ENCODE data around the gene CBX2. TPM values are rescaled to one million over a fixed set of nuclear protein-coding genes. Genes with fewer than 3 reads are reported as not detected.

Gene CBX2
- total and polyA plus RNA-seq, 5 donors from 2014 or later = 0.11 to 0.81 (median 0.17) TPM; not detected in 2

- Mint-ChIP-seq H3K36me3 (peaks cover 9% of the 10 kb centered on the region), H3K4me1 (peaks cover 4 to 38% (median 13%) of the 10 kb centered on the region in 4 donors), H3K9me3 (peaks cover 0 to 2% (median 0%) of the 10 kb centered on the region in 7 donors), H3K27ac (no peak overlapping the region), H3K27me3 (no peaks in the 10 kb centered on the region), H3K4me3 (peak overlapping the region in 3 of 4 donors; percentile 7 to 52 (median 52))
- H3K27ac ChIP-seq (ENCODE audit: insufficient read depth, low read length, poor library complexity, severe bottlenecking) = no peak overlapping the region
- no peaks in the 10 kb centered on the region for H3K27me3 ChIP-seq (ENCODE audit: control insufficient read depth, insufficient read depth, low read length)
- H3K4me1 ChIP-seq (ENCODE audit: control insufficient read depth, insufficient read depth, low read length, poor library complexity, severe bottlenecking) = peaks cover 29% of the 10 kb centered on the region
- no peak overlapping the region for H3K4me3 ChIP-seq (ENCODE audit: low read depth, low read length)
- DNase-seq (no peak), ATAC-seq (ENCODE audit: low read depth in 2 of 2) (no peak)
- H3K36me3 ChIP-seq (ENCODE audit: control insufficient read depth, insufficient read depth, low read length) = peaks cover 14% of the 10 kb centered on the region
- H3K9me3 ChIP-seq (ENCODE audit: control insufficient read depth in 2 of 2, low read length in 2 of 2) = no peaks in the 10 kb centered on the region
These were observed 52.9 kb downstream of the CBX2 start for GRCh38 chr17:79830763-79831264.

- Mint-ChIP-seq H3K9me3 (peaks cover 0 to 2% (median 0%) of the 10 kb centered on the region in 7 donors), H3K4me1 (peaks cover 4 to 36% (median 10%) of the 10 kb centered on the region in 4 donors), H3K4me3 (peak overlapping the region in 2 of 4 donors; percentile 21 to 64), H3K27ac (no peak overlapping the region), H3K36me3 (peaks cover 9% of the 10 kb centered on the region), H3K27me3 (no peaks in the 10 kb centered on the region)
- Histone ChIP-seq H3K27ac (ENCODE audit: insufficient read depth, low read length, poor library complexity, severe bottlenecking) (no peak overlapping the region), H3K36me3 (ENCODE audit: control insufficient read depth, insufficient read depth, low read length) (peaks cover 14% of the 10 kb centered on the region), H3K4me3 (ENCODE audit: low read depth, low read length) (no peak overlapping the region), H3K9me3 (ENCODE audit: control insufficient read depth in 2 of 2, low read length in 2 of 2) (no peaks in the 10 kb centered on the region), H3K4me1 (ENCODE audit: control insufficient read depth, insufficient read depth, low read length, poor library complexity, severe bottlenecking) (peaks cover 36% of the 10 kb centered on the region), H3K27me3 (ENCODE audit: control insufficient read depth, insufficient read depth, low read length) (no peaks in the 10 kb centered on the region)
- DNase-seq (no peak), ATAC-seq (ENCODE audit: low read depth in 2 of 2) (no peak)
These were observed 53.6 kb downstream of the CBX2 start for GRCh38 chr17:79831265-79832217.

- DNase-seq (no peak), ATAC-seq (ENCODE audit: low read depth in 2 of 2) (no peak)
- Mint-ChIP-seq H3K36me3 (peaks cover 9% of the 10 kb centered on the region), H3K4me1 (peaks cover 4 to 41% (median 10%) of the 10 kb centered on the region in 4 donors), H3K27ac (no peak overlapping the region), H3K9me3 (peaks cover 0 to 2% (median 0%) of the 10 kb centered on the region in 7 donors), H3K27me3 (no peaks in the 10 kb centered on the region), H3K4me3 (peak overlapping the region in 2 of 4 donors; percentile 56 to 76)
- no peak overlapping the region for H3K4me3 ChIP-seq (ENCODE audit: low read depth, low read length)
- H3K27ac ChIP-seq (ENCODE audit: insufficient read depth, low read length, poor library complexity, severe bottlenecking) = no peak overlapping the region
- peaks cover 14% of the 10 kb centered on the region for H3K36me3 ChIP-seq (ENCODE audit: control insufficient read depth, insufficient read depth, low read length)
- no peaks in the 10 kb centered on the region for H3K9me3 ChIP-seq (ENCODE audit: control insufficient read depth in 2 of 2, low read length in 2 of 2)
- peaks cover 46% of the 10 kb centered on the region for H3K4me1 ChIP-seq (ENCODE audit: control insufficient read depth, insufficient read depth, low read length, poor library complexity, severe bottlenecking)
- H3K27me3 ChIP-seq (ENCODE audit: control insufficient read depth, insufficient read depth, low read length) = no peaks in the 10 kb centered on the region
These were observed 54.5 kb downstream of the CBX2 start for GRCh38 chr17:79832218-79833109.

- Mint-ChIP-seq H3K27me3 (peaks cover 3% of the 10 kb centered on the region), H3K4me3 (peak overlapping the region; percentile 29 to 76 (median 62)), H3K9me3 (peaks cover 0 to 3% (median 0%) of the 10 kb centered on the region in 7 donors), H3K4me1 (peaks cover 5 to 46% (median 12%) of the 10 kb centered on the region in 4 donors), H3K27ac (no peak overlapping the region), H3K36me3 (peaks cover 9% of the 10 kb centered on the region)
- H3K9me3 ChIP-seq (ENCODE audit: control insufficient read depth in 2 of 2, low read length in 2 of 2) = no peaks in the 10 kb centered on the region
- no peaks in the 10 kb centered on the region for H3K27me3 ChIP-seq (ENCODE audit: control insufficient read depth, insufficient read depth, low read length)
- H3K4me3 ChIP-seq (ENCODE audit: low read depth, low read length) = no peak overlapping the region
- DNase-seq (no peak), ATAC-seq (ENCODE audit: low read depth in 2 of 2) (no peak)
- H3K36me3 ChIP-seq (ENCODE audit: control insufficient read depth, insufficient read depth, low read length) = peaks cover 14% of the 10 kb centered on the region
- no peak overlapping the region for H3K27ac ChIP-seq (ENCODE audit: insufficient read depth, low read length, poor library complexity, severe bottlenecking)
- H3K4me1 ChIP-seq (ENCODE audit: control insufficient read depth, insufficient read depth, low read length, poor library complexity, severe bottlenecking) = peaks cover 52% of the 10 kb centered on the region
These were observed 55.1 kb downstream of the CBX2 start for GRCh38 chr17:79833110-79833450.

- no peak for DNase-seq
- Mint-ChIP-seq H3K27ac (no peak overlapping the region), H3K4me3 (peak overlapping the region in 2 of 4 donors; percentile 46 to 76), H3K27me3 (peaks cover 9% of the 10 kb centered on the region), H3K36me3 (peaks cover 13% of the 10 kb centered on the region), H3K9me3 (peaks cover 0 to 4% (median 0%) of the 10 kb centered on the region in 7 donors), H3K4me1 (peaks cover 5 to 46% (median 13%) of the 10 kb centered on the region in 4 donors)
- no peak overlapping the region for H3K4me3 ChIP-seq (ENCODE audit: low read depth, low read length)
- ATAC-seq (ENCODE audit: low read depth in 2 of 2) = no peak
- no peaks in the 10 kb centered on the region for H3K27me3 ChIP-seq (ENCODE audit: control insufficient read depth, insufficient read depth, low read length)
- peaks cover 55% of the 10 kb centered on the region for H3K4me1 ChIP-seq (ENCODE audit: control insufficient read depth, insufficient read depth, low read length, poor library complexity, severe bottlenecking)
- no peaks in the 10 kb centered on the region for H3K9me3 ChIP-seq (ENCODE audit: control insufficient read depth in 2 of 2, low read length in 2 of 2)
- H3K27ac ChIP-seq (ENCODE audit: insufficient read depth, low read length, poor library complexity, severe bottlenecking) = no peak overlapping the region
- peaks cover 14% of the 10 kb centered on the region for H3K36me3 ChIP-seq (ENCODE audit: control insufficient read depth, insufficient read depth, low read length)
These were observed 56.0 kb downstream of the CBX2 start for GRCh38 chr17:79833744-79834564.

GRCh38 chr17:79834565-79835469, 56.9 kb downstream of the CBX2 start:
- H3K27me3 ChIP-seq (ENCODE audit: control insufficient read depth, insufficient read depth, low read length) = no peaks in the 10 kb centered on the region
- H3K36me3 ChIP-seq (ENCODE audit: control insufficient read depth, insufficient read depth, low read length) = peaks cover 14% of the 10 kb centered on the region
- peaks cover 59% of the 10 kb centered on the region for H3K4me1 ChIP-seq (ENCODE audit: control insufficient read depth, insufficient read depth, low read length, poor library complexity, severe bottlenecking)
- ATAC-seq (ENCODE audit: low read depth in 2 of 2) (no peak), DNase-seq (peak in 1 of 3 donors; percentile 40)
- H3K9me3 ChIP-seq (ENCODE audit: control insufficient read depth in 2 of 2, low read length in 2 of 2) = no peaks in the 10 kb centered on the region
- peaks cover 9% of the 10 kb centered on the region for H3K27me3 Mint-ChIP-seq
- H3K27ac Mint-ChIP-seq = no peak overlapping the region
- H3K36me3 Mint-ChIP-seq = peaks cover 13% of the 10 kb centered on the region
- peaks cover 0 to 4% (median 0%) of the 10 kb centered on the region in 7 donors for H3K9me3 Mint-ChIP-seq
- H3K4me3 ChIP-seq (ENCODE audit: low read depth, low read length) = no peak overlapping the region
- peaks cover 5 to 45% (median 12%) of the 10 kb centered on the region in 4 donors for H3K4me1 Mint-ChIP-seq
- no peak overlapping the region for H3K27ac ChIP-seq (ENCODE audit: insufficient read depth, low read length, poor library complexity, severe bottlenecking)
- peak overlapping the region; percentile 46 to 71 (median 67) for H3K4me3 Mint-ChIP-seq
